OCI-M2 (cell line): Measurements from ENCODE around the gene ZNF394.

Experiments used
- DNase-seq: peaks from one replicate; lab custom pipeline; 2025; ENCODE audit not compliant: unreplicated experiment; lab: John Stamatoyannopoulos, UW

The ZNF394 gene

DNA sequence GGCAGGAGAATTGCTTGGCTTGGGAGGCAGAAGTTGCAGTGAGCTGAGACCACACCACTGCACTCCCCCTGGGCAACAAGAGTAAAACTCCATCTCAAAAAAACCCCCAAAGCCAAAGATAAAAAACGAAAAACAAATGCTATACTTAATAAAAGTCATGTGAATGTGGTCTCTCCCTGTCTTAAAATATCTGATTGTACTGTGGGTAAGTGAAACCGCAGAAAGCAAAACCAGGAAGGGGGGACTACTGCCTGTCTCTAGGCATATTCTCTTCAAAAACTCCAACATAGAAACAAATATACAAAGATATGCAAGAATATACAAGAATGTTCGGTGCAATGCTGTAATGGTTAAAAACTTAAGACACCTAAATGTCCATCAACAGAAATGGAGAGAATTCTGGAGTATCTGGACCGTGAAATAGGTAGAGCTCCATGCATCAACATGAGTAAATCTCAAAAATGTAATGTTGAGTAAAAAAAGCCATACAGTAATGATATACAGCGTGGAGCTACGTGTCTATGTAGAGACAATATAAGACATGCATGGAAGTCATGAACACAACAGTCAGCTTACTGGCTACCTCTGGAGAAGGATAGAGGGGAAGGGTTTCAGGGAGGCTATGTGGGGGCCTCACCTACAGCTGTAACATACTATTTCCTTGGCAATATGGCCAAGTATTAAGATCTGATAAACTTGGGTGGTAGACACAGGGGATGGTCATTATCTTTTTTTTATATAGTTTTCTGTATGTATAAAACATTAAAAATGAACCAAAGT lies 2.1 kb downstream of the ZNF394 start:
- DNase-seq, result no peak

DNA sequence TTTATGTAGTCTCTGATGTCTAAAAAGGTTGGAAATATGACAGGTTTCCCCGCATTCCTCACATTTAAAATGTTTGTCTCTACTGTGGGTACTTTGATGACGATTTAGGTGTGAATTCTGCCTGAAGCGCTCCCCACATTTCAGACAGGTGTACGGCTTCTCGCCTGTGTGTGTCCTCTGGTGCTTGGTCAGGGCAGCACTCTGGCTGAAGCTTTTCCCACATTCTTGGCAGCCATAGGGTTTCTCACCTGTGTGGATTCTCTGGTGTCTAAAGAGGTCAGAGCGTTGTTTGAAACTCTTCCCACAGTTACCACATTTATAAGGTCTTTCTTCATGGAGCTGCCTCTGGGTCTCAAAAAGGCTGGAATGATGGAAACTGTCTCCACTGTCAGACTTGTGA lies 6.3 kb downstream of the ZNF394 start:
- DNase-seq, result no peak

DNA sequence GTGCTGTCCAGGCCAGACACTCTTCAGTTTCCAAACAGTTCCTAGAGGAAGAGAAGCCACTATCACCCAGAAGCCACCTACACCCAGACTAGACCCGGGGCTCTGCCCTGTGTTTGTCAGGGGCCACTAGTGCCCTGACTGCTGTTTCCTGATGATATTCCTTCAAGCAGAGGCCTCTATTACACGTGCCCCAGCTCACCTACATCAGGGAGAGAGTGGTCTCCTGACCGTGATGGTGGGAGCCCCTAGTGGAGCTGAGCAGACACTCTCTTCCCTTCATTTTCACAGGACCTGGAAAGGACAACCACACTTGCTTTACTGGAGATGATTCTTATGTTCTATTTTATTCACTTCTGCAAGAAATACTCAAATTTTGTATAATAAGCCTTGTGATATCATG lies 9.2 kb downstream of the ZNF394 start:
- DNase-seq, result no peak

DNA sequence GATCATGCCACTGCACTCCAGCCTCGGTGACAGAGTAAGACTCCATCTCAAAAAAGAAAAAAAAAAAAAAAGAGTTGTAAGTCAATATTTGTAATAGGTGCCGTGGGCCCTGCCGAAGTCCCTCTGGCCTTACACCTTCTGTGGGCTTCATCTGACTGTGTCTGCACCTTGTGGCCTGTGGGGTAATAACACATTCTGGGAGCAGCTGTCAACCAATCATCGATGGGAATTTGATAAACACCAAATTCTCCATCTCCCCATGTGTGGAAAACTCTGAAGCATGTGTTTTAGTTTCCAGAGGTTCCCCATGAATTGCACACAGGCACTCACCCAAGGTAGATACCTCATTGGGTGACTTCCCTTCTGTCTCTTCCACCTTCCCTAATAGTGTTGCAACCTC lies 10.8 kb downstream of the ZNF394 start:
- no peak for DNase-seq

DNA sequence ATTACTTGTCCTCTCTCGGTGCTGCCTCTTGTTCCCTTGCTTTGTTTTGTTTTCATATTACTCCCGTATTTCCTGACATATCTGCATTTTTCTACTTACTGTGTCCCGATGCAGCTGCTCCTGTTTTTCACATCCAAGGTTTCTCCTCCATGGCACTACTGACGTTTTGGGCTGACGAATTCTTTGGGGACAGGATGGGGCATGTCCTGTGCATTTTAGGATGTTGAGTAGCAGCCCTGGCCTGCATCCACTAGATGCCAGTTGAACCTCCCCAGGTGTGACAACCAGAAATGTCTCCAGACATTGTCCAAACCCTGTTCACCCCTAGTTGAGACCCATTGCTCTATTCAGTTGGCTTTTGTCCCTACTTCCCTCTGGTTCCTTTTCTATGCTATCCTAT lies 15.0 kb downstream of the ZNF394 start:
- no peak for DNase-seq

DNA sequence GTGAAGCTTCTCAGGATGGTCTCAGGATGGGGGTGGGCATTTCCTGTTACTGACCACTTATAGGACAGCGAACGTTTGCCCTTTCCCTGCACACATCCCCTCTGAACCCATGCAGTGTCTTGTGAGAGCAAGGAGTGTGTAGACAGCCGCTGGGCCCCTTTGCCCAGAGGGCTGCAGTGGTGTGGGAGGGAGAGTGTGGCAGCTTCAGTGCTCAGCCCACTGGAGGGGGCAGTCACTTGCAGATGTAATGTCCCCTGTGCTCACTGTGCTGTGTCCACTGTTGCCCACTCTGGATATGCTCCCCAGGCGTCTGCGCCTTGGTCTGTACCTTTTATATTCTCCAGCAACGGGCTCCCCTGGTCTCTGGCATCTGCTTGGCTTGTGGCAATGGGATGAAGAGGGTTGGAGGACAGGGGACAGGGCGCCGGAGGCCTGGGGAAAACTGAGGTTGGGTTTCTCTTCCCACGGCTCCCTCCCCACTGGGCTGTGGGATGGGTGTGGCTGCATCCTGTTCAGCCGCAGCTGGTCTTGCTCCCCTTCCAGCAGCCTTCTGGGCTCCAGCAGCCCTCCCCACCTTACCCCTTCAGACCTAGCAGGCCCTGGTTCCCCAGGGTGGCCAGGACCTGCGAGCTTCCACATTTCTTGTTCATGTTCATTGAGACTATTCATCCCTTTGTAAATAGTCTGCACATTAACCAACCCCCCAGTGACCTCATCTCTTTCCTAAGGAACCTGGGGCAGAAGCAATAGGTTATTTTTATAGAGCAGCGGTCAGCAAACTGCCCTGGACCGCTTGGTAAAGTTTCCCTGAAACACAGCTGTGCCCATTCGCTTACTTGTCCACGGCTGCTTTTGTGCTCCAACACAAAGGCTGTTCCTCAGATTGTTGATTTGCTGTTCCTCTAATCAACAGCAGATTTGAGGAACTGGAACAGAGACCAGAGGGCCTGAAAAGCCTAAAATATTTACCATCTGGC lies 21.3 kb downstream of the ZNF394 start:
- DNase-seq, result no peak

DNA sequence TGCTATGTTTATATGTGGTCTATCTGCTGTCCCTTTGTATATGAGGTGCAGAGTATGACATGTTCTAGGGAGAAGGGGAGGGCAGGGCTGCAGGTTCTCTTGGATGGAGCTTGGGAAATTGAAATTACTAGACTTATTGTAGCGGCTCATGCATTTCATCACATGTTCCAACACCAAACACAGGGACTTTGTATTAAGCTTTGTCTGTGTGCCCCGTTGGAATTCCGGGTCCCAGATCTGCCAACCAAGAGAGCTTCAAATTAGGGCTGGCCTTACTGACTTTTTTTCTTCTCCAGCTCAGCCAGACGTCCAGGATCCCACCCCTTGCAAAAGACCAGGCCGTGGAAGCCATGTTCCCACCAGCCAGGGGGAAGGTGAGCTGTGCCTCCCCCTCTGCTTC lies 24.0 kb downstream of the ZNF394 start:
- no peak for DNase-seq

DNA sequence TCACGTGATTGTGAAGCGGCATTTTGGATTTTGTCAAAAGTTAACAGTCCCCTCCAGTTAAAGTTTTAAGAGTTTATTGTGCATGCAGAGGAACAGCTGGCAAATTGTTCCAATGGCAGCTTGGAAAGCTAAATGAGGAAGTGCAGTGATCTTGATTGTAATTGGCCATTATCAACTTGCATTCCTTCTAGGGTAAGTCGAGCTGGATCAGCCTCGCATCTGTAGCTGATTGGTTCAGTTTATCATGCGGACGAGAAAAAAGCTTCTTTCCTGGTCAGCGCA lies 26.8 kb downstream of the ZNF394 start:
- DNase-seq, result no peak

DNA sequence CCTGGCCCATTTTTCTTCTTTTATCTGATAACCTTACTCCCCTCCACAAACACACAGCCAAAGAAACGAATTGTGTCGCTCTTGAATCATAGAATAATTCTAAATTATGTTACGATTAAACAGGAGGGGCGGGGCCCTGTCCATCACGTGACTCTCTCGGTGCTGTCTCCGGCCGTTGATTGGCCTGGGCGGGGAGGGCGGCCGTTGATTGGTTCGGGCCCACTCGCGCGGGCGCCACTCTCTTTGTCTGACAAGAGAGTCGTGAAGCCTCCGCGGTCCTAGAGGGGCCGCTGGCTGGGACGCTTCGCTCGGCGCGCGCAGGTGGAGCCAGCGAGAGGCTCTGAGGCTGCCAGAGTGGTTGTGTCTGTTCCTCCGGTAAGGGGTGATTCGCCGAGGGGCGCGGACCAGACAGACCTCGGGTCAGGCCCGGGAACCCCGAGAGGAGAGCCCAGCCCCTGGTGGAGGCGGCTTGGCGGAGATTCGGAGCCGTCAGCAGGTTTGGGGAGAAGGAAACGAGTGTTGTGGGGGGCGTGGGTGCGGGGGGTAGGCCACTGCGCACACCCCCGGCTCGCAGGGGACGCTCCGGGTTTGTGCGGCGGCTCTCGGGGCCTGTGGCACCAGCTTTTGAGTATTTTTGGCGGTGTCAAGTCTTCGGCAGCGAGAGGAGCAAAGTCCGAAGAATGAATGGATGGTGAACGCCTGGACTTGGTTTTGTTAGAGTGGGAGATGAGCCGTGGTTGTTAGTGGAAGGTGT lies 27.3 kb downstream of the ZNF394 start, which contains the start of gene ZNF789:
ZNF789 (plus strand) TSS at position 330 of the 754 bp plus-strand sequence. CDS start 3,567 bp downstream, outside the sequence.
- peak; percentile 83 for DNase-seq

DNA sequence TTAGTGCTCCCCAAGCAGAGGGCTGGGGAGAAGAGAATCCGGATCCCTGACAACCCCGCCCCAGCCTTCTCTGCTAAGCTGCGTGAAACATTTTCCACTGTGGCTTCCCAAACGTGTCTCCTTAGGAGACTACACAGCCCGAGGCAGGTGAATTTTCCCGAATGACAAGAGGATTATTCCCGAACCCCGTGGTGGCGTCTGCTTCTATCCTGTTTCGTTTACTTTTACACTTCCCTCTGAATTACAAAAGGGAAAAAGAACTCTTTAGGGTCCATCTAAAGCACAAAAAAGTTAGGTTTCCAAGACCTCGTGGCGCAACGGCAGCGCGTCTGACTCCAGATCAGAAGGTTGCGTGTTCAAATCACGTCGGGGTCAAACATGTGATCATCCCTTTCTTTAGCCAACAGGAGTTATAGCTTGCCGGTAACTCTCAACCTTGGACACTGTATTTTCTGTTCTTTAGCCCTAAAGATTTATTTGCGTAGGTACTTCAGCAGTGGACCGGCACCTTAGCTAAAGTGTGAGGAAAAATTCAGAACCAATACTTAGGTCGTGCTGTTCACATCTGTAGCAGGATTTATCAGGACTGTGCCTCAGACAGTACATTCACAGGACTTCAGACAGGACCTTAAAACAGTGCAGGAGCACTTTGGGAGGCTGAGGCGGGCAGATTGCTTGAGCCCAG lies 30.6 kb downstream of the ZNF394 start:
- no peak for DNase-seq

DNA sequence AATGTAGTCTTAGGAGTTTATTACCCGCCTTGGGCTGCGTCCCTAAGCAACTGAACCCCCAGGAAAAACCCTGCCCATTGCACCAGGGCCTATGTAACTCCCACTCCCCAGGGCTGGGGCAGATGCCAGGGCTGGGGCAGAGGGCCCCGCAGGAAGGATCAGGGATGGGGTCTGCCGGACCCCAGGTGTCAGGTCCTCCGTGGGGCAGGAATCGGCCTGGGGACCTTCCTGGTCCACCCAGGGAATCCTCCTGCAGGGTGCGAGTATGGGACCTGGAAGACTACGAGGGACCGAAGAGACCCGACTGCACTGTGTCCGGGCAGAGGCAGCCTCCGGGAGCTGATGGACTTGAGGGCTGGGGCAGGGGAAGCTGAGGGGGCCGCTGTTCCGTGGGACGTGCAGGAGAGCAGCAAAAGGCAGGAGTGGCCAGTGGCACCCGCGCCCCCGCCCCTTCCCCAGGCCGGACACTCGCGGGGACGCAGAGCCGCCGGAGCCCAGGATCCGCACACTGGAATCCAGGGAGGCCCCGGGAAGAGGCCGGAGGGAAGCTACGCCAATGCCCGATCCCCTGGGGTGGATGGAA lies 31.7 kb downstream of the ZNF394 start:
- DNase-seq, result no peak

DNA sequence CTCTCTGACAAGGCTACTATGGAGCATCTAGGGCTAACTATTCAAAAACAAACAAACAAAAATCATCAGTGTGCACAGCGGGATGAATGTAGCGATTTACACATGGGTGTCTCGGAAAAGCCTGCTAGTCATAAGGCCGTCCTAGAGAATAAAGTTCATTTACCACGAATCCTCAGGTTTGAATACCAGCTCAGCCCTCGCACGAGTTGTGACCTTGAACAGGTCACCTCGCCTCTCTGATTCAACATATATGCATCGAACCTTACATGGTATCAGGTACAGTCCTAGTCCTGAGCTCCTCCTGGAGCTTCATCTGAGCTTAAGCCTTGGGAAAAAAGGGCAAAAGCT lies 34.7 kb downstream of the ZNF394 start:
- DNase-seq, result no peak

DNA sequence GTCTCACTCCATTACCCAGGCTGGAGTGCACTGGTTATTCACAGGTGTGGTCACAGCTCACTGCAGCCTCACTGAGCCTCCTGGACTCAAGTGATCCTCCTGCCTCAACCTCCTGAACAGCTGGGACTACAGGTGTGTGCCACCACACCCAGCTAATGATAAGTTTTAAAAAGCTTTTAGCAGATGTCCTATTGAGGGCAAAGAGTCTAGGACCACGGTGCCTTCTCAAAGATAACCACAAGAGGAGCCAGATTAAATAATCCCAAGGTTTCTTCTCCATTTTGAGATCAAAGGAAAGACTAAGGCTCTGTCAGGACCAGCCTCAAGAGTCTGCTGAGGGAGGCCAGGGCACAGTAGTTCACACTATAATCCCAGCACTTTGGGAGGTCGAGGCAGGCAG lies 38.9 kb downstream of the ZNF394 start:
- no peak for DNase-seq

DNA sequence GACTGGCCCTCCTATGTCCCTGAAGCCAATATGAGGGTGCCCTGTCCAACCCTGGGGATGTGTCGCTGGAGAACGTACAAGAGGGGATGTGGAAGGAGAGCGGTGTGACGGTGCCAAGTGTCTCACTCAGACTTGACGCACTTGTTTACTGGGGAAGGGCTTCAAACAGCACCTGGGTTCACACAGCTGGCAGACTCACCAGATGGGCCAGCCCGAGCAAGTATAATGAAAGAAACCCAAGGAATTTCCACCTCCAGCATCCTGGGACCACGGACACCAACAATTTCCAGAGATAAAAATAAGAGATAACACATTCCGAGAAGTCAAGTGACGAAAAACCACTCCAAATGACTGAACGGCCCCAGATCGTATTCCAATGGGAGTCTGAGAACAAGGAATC lies 39.4 kb downstream of the ZNF394 start:
- DNase-seq, result no peak

DNA sequence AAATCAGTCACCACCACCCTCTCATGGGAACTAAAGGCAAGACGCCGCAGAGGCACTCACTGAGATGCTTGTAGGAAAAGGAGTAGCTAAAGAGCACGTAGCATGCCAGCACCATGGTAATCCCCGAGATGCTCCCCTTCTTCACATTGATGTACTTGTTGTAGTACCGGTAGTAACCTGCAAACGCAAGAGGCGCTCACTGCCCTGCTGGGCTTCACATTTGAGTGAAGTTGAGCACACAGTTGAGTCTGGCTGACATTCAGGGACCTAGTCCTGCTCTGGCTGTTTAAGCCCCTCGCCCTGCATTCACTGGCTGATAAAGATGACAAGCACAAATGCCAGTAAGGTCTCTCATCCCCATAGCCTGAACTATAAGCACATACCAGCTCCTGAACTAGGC lies 41.0 kb downstream of the ZNF394 start:
- DNase-seq, result no peak

DNA sequence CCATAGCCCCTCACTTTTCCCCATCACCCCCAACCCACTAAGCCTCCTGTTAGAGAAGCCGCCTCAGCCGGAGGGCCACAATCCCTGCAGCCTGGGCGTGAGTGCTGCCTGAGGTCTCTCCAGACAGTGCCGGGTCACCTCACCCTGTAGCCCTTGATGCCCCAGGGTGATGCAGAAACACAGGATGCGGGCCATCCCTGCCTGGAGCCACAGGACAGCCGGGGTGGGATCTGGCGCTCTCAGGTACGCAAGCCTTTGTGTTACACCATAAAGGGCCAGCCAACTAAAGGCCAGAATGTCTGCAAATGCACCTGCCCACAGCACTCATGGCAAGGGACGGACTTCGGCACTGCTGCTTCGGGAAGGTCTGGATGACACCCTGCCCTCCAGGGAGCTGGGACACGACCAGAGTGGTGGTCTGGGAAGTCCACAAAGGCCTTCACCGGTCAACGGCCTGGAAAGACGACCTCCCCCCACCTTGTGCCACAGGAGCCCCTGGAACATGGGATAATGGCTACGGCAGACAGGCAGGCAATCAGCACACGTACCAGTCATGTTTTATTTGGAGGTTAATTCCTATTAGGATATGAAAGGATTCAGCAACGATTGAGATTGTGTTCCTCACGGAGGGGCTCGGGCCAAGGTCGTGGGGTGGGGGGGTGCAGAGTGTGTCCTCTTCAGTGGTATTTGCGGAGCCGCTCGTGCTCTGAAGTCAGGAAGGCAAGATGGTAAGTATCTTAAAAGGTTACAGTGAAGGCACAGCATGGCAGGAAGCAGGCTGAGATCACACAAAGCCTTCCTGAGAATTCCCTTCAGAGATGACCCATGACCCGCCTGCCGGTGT lies 42.2 kb downstream of the ZNF394 start:
- no peak for DNase-seq

DNA sequence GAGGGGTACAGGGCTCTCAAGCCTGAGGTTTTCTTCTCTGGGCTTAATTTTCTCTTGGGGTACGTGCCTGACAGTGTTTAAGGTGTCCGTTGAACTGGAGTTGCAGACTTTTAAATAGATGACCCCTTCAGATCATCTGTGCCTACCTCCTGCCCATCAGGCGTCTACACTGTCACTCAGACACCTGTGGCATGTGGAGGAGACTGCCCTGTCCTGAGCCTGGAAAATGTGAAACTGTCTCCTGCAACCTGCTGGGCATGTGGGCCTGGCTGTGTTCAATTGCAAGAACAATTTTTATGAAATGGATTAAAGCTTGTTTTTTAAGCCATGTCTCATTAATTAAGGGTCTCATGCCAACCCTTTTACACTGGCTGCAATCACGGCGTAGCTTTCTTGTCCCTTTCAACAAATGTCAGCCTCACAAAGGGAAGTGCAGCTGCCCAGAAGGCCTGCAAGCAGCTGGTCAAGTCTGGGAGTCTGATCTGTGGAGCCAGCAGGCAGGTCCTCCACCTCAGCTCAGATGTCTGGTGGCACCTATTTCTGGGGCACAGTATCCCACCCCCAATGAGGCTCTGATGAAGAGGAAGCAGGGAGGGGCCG lies 42.9 kb downstream of the ZNF394 start:
- DNase-seq, result no peak

DNA sequence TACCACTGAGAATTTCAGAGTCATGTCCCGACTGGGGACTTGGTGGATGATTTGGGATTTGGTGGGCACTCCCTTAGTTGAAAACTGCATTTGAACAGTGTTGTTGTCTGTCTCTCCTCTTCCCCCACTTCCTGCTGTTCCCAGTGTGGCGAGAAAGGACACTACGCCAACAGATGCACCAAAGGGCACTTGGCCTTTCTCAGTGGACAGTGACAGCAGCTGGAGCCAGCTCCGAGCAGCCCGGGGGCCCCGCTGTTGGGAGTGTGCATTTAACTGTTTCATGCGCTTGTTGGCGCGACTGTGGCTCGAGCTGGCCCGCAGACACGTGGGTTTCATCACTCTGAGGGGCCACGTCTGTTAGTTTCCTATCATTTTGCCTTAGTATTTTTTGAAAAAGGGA lies 43.8 kb downstream of the ZNF394 start:
- no peak for DNase-seq

DNA sequence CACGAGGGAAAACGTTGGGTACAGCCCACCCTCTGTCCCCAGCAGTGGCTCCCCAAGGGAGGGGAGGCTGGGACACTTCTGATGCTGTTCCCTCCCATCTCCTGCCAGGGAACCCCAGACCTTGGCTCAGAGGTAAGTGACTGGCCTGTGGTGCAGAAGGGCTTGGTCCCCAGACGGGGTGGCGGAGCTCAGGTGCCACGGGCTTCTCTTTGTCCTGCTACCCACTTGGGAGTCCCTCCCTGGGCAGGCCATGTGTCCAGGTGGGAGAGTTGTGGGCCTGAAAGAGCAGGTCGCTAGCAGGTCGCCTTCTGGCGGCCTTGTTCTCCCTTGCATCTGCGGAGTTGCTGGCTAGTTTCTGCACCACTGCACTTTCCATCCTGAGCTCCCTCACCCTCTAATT lies 44.2 kb downstream of the ZNF394 start:
- DNase-seq, result no peak
